Head of caudate nucleus (tissue), 42 donors: ENCODE results near the gene STING1.
A peak's percentile ranks its signal among the peaks of the same experiment; 100 is the strongest.
"Not testable (repeated sequence)": the region's sequence is repeated elsewhere in the genome, so short reads cannot be mapped to it uniquely, and the experiment has no call there.

Experiments
- DNase-seq, 42 donors: peaks; one replicate each; pipeline versions ENCODE4 v3.0.0 to v3.0.0-alpha.2; 2020 to 2021; ENCODE audit warnings: mixed read lengths in 7 of 42
- intact Hi-C: fragments of 100-400 bp; cut with DNase I; formaldehyde crosslinking; loops from one replicate; pipeline ENCODE4 v1.15.0; 2022

Gene STING1

GRCh38 chr5:139451878-139452660 is 30.5 kb downstream of the STING1 start:
- no peak for DNase-seq
- intact Hi-C loops = no loop called here

GRCh38 chr5:139451176-139451575 is 31.4 kb downstream of the STING1 start:
- intact Hi-C loops = no loop called here
- DNase-seq = no peak

GRCh38 chr5:139446956-139447779 is 35.4 kb downstream of the STING1 start:
- intact Hi-C loops = no loop called here
- DNase-seq = no peak

- no peak for DNase-seq
- intact Hi-C loops = no loop called here
Measured at GRCh38 chr5:139445325-139446170, 37.0 kb downstream of the STING1 start.

- intact Hi-C loops = no loop called here
- peak in 2 of 42 donors; percentile 5 to 10 for DNase-seq
Measured at GRCh38 chr5:139443831-139444453, 38.6 kb downstream of the STING1 start.

GRCh38 chr5:139440416-139440815 is 42.1 kb downstream of the STING1 start:
- DNase-seq = peak in 1 of 42 donors; percentile 27
- intact Hi-C loops = not testable (repeated sequence)

- DNase-seq = peak; percentile 96 to 99 (median 98)
Measured at GRCh38 chr5:139439013-139439903, 43.3 kb downstream of the STING1 start, which contains the start of gene DNAJC18. Gene DNAJC18, minus strand, starts transcription at chr5:139439525. Its CDS starts 80 bp downstream, at chr5:139439445.

GRCh38 chr5:139438707-139439012 is 43.9 kb downstream of the STING1 start:
- intact Hi-C loops = no loop called here
- no peak for DNase-seq

More at GRCh38 chr5:139439013-139439903, 43.3 kb downstream of the STING1 start, which contains the start of gene DNAJC18:
- intact Hi-C loops = no loop called here

- peak in 2 of 42 donors; percentile 12 to 19 for DNase-seq
- intact Hi-C loops = no loop called here
Measured at GRCh38 chr5:139435676-139436075, 46.9 kb downstream of the STING1 start.

GRCh38 chr5:139431706-139432105 is 50.9 kb downstream of the STING1 start:
- intact Hi-C loops = no loop called here
- no peak for DNase-seq

- DNase-seq = no peak
- intact Hi-C loops = no loop called here
Measured at GRCh38 chr5:139430015-139430414, 52.5 kb downstream of the STING1 start.

- intact Hi-C loops = loop anchor here (10.0 kb wide), 1 partner anchor 338 kb away; no protein-coding TSS in a partner anchor
- peak in 1 of 42 donors; percentile 22 for DNase-seq
Measured at GRCh38 chr5:139426203-139426885, 56.2 kb downstream of the STING1 start.
